SHP77 (cell line): ENCODE measurements around the gene CPT1B.

Source experiments
- DNase-seq, 2 experiments: peaks; one replicate each; lab custom pipeline; 2025; lab: John Stamatoyannopoulos, UW

The CPT1B gene

GRCh38 chr22:50585781-50586180 is 7.6 kb upstream of the CPT1B start:
- no peak for DNase-seq

DNA sequence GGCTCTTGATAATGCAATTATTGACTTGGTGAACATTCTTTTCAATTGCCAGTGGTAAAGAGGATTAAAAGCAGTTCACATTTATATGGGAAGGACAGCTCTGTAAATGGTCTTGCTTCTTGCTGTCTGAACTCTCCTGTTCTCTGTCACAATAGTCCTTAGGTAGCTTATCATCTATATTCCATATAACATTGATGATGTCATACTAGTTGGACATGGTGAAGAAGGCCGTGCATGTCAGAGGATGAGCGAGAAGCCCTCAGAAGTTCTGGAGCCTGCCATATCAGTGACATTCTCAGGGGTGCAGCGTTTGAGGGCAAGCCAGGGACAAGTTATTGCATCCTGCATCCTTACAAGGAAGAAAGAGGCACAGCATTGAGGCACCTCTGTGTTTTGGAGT is 7.0 kb upstream of the CPT1B start:
- no peak for DNase-seq

GRCh38 chr22:50584106-50585096 is 6.2 kb upstream of the CPT1B start:
- DNase-seq: no peak

DNA sequence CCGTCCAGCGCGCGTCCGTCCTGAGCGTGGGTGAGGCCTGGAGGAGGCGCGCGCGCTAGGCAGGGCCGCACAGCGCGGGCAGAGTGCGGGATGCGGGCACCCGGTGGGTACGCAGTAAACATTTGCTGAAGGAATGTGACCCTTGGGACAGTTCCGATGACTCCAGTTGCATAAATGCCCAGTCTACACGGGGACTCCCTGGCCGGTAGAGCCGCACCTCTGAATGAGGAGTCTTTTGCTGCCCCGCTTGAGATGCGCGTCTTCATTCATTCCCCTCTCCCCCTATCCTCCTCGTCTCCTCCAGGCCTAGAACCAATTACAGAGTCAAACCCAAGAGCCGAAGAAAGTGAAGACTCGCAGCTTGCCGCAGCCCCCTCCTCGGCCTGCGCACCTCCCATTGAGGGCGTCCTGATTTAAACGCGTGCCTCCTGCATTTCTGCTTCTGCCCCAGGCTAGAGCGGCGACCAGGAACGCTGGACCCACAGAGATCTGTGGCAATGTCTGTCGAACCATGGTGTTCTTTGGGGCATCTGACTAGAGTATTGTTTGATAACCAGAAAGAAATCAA is 5.2 kb upstream of the CPT1B start:
- DNase-seq: no peak

GRCh38 chr22:50582493-50583293 is 4.5 kb upstream of the CPT1B start, which contains the start of gene CHKB:
CHKB (minus strand) TSS chr22:50582849; CDS start chr22:50582781, 68 bp downstream.
- DNase-seq: peak; percentile 99

GRCh38 chr22:50581950-50582492 is 3.8 kb upstream of the CPT1B start:
- DNase-seq: peak in 1 of 2 experiments; percentile 63

DNA sequence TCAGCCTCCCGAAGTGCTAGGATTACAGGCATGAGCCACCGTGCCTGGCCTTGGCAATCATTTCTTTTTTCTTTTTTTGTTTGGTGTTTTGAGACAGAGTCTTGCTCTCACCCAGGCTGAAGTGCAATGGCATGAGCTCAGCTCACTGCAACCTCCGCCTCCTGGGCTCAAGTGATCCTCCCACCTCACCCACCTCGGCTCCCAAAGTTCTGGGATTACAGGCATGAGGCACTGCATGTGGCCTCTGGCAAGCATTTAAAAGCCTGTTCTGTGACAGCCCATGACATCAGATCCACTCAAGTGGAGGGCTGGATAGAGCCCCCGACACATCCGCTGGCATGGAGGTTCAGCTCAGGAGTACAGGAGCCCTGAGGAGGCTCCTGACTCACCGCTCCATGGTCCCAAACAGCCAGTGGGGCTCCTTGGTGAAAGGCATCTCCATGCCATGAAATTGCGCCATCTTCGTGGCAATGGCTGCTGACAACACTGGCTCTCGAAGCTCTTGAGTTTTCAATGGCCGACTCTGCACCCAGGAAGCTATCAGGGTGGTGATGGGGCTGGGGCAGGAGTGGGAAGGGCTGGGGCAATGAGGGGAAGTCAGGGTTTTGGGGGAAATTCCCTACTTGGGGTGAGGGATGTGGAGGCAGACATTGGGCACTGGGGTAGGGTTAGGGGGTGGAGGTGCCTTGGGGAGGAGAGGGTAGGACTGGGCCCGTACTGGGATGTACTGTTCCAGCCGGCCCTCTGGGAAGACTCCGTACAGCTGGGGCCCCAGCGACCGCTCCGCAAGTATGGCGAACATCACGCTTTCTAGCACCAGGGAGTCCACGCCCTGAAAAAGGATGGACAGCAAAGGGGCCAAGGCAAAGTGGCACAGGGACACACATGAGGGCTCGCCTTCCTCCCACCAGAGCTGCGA is 3.1 kb upstream of the CPT1B start:
- no peak for DNase-seq

GRCh38 chr22:50579752-50580151 is 1.5 kb upstream of the CPT1B start:
- DNase-seq: no peak

DNA sequence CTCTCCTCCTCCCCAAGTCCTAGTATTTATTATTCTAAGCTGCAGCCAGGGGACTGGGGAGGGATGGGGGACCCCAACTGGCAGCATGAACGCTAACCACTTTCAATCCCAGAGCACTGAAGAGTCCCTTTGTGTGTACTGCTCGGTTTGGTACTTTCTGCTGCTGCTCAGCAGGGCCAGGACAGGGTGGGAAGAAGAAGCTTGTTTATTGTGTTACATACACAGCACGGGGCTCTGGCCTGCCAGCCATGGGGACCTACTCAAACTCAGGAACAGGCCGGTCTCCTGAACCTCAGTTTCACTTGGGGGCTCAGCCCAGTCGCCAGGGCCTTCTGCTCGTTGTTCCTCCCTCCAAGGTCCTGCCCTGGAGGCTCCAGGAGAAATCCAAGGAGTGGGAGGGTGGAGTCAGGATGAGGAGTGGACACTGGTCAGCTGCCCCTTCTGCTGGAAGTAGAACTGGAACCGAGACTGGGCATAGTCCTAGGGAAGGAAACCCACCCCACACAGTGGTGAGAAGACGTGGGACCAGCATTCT is 616 bp upstream of the CPT1B start:
- no peak for DNase-seq

DNA sequence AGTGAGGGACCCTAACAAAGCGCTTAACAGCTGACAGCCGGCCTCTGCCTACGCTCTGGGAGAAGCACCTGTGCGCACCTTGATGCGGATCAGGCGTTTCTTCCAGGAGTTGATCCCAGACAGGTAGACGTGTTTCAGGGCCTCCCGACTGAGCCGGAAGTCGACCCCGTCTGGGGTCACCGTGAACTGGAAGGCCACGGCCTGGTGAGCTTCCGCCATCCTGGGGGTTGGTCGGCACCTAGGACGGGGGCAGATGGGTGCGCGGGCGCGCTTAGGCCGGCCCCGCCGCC is 585 bp downstream of the CPT1B start:
- no peak for DNase-seq

- no peak for DNase-seq
Measured at GRCh38 chr22:50576806-50577696, 1.2 kb downstream of the CPT1B start.

- DNase-seq: peak; percentile 67 to 69
Measured at GRCh38 chr22:50576070-50576469, 2.2 kb downstream of the CPT1B start.

GRCh38 chr22:50575426-50575941 is 2.7 kb downstream of the CPT1B start:
- DNase-seq: no peak

DNA sequence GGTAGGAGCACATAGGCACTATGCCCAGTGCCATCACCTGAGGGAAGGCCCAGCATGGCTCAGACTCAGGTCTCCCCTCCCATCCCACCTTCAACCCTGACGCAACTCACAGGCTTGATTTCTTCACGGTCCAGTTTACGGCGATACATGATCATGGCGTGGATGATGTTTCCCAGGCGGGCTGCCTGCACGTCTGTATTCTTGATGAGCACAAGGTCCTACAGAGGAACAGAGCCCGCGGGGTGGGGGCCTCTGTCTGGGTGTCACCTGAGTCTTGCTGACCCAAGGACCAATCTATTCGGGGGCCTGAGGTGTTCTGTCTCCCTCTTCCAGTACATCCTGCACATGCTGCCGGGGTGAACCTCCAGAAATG is 3.9 kb downstream of the CPT1B start:
- DNase-seq: no peak

DNA sequence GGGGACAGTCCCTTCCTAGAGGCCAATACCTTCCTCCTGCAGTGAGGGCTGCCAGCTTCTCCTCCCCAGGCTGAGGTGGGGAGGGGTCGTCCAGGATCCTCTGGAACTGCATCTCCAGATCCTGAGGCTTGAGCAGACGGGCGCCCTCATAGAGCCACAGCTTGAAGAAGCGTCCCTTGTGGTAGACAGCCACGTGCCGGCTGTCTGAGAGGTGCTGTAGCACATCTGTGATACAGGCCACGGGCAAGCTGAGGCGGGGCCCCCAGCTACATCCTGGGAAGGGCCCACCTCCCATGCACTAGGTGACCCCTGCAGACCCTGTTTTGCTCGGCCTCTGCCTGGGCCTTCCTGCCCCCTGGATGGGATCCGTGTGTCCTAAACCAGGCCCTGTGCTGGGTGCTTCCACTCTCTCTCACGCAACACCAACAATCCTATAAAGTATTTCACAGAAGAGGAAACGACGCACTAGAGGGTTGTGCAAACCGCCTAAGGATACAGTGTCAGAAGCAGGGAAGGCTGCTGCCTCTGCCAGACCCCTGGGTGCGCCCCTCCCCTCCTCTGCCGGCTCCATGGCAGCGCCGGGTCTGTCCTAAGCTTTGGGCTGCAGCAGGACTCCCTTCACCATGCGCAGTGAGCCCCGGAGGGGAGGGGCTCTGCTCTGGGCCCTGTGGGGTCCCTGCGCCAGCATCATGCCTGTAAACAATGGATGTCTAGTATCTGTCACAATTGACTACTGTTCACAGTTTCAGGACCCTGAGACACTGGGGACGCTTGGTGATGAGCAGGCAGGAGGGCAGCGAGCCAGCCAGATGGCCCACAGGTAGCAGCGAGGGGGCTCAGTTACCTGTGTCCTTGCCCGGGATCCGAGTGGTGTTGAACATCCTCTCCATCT is 4.5 kb downstream of the CPT1B start:
- DNase-seq: no peak

DNA sequence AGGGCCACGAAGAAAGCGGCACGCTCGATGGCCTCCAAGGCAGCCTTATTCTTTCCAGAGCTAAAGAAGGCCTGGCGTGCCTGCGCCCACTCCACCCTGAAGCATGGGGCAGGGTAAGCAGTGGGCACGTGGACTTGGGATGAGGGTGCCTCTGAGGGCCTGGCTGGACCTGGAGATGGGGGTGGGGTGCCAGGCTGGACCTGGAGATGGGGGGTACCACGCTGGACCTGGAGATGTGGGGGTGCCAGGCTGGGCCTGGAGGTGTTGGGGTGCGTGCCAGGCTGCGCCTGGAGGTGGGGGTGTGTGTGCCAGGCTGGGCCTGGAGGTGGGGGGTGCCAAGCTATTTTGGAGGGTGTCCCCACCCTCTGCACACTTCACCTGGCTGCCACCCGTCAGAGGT is 5.3 kb downstream of the CPT1B start:
- DNase-seq: no peak

DNA sequence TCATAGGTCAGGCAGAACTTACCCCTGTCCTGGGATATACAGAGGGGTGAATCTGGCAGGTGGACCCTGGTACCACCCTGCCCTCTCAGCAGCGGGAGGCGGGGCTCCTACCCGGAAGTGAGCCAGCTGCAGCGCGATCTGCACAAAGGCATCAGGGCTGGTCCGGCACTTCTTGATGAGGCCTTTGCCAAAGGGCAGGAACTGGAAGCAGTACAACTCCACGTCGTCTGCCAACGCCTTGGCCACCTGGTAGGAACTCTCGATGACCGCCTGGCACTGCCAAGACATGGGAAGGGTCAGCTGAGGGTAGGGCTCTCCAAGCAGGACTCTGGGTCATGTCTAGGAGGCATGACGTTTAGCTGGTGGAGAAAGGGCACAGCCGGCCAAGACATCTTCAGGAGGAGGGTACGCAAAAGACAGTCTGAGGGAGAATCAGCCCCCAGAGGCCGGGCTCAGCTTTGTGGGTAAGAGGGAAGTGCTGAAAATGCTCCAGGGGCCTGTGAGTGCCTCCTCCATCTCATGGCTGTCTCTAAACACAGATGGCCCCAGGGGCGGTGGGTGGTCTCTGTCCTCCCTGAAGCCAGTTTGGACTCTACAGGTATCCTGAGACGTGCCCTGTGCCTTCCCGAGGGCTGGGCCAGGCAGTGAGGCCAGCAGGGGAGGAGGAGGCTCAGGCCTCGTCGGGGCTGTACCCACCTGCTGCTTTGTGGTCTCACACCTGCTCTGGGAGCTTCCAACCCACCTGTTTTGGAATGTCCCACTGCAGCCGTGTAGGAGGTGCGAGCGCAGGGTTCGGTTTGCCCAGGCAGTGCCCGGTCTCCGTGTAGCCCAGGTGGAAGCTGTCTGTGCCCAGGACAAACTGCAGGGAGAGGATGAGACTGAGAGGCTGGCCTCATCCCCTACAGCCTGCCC is 6.7 kb downstream of the CPT1B start:
- no peak for DNase-seq

- DNase-seq: no peak
Measured at GRCh38 chr22:50570861-50571260, 7.4 kb downstream of the CPT1B start.
